ENCODE data around the gene ATAD5. TPM values are rescaled to one million over a fixed set of nuclear protein-coding genes. Genes with fewer than 3 reads are reported as not detected.

ATAD5 gene
- total RNA-seq, 4 donors from 2014 or later = 2.5 to 6.7 (median 3.3) TPM

- TF ChIP-seq CTCF (IDR thresholded peaks at IDR 0.05) (no peak), POLR2A (IDR thresholded peaks at IDR 0.05) (no peak)
- Histone ChIP-seq H3K27ac (no peak overlapping the region), H3K9me3 (no peaks in the 10 kb centered on the region), H3K36me3 (peaks cover 0 to 26% (median 0%) of the 10 kb centered on the region in 3 donors), H3K27me3 (no peaks in the 10 kb centered on the region), H3K4me3 (no peak overlapping the region), H3K4me1 (no peaks in the 10 kb centered on the region)
- no peak for DNase-seq
- 100% methylated on average over 1 of the region's 1 CpG for WGBS, 2 donors
- intact Hi-C loops (cut with DNase I) = no loop called here
Observed at GRCh38 chr17:30864636-30865035, 32.9 kb downstream of the ATAD5 start.

GRCh38 chr17:30869005-30869404, 37.2 kb downstream of the ATAD5 start:
- H3K27me3 ChIP-seq = no peaks in the 10 kb centered on the region
- 91 to 92% methylated on average over 4 to 6 of the region's 6 CpGs for WGBS, 2 donors
- no peak overlapping the region for H3K27ac ChIP-seq
- H3K36me3 ChIP-seq = peaks cover 0 to 51% (median 0%) of the 10 kb centered on the region in 3 donors
- no peak for DNase-seq
- no peak overlapping the region for H3K4me3 ChIP-seq
- no peaks in the 10 kb centered on the region for H3K9me3 ChIP-seq
- TF ChIP-seq CTCF (IDR thresholded peaks at IDR 0.05) (no peak), POLR2A (IDR thresholded peaks at IDR 0.05) (no peak)
- no peaks in the 10 kb centered on the region for H3K4me1 ChIP-seq
- intact Hi-C loops (cut with DNase I) = no loop called here

GRCh38 chr17:30886187-30886586, 54.4 kb downstream of the ATAD5 start:
- TF ChIP-seq CTCF (IDR thresholded peaks at IDR 0.05) (no peak), POLR2A (IDR thresholded peaks at IDR 0.05) (no peak)
- DNase-seq = no peak

DNA sequence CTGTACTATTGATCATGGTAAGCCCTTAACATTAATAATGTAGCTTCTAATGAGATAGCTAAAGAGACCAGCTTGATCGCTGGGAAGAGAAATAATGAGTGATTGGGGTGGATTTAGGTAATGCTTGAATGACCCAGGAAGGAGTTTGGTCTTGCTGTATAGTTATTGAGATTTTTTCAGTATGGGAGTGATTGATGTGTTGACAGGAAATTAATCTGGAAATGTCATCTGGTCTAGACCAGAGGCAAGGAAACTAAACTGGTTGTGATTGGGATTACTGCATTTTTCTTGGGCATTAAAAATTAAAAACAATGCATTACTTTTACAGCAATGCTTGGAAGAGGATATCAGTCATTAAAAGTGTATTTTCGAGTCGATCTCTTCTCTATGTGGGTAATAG, 62.5 kb downstream of the ATAD5 start:
- intact Hi-C loops (cut with DNase I) = no loop called here
- TF ChIP-seq POLR2A (IDR thresholded peaks at IDR 0.05) (no peak), CTCF (IDR thresholded peaks at IDR 0.05) (no peak)
- Histone ChIP-seq H3K27me3 (no peaks in the 10 kb centered on the region), H3K4me3 (no peak overlapping the region), H3K27ac (no peak overlapping the region), H3K36me3 (peaks cover 0 to 48% (median 0%) of the 10 kb centered on the region in 3 donors), H3K9me3 (no peaks in the 10 kb centered on the region), H3K4me1 (no peaks in the 10 kb centered on the region)
- DNase-seq = no peak
- 92 to 94% methylated on average over 3 of the region's 3 CpGs for WGBS, 2 donors

More at GRCh38 chr17:30886187-30886586, 54.4 kb downstream of the ATAD5 start:
- H3K4me3 ChIP-seq = no peak overlapping the region
- intact Hi-C loops (cut with DNase I) = no loop called here
- no peaks in the 10 kb centered on the region for H3K27me3 ChIP-seq
- H3K27ac ChIP-seq = no peak overlapping the region
- H3K36me3 ChIP-seq = peaks cover 0 to 27% (median 0%) of the 10 kb centered on the region in 3 donors
- 90 to 100% methylated on average over 4 to 5 of the region's 5 CpGs for WGBS, 2 donors
- no peaks in the 10 kb centered on the region for H3K4me1 ChIP-seq
- no peaks in the 10 kb centered on the region for H3K9me3 ChIP-seq

- Histone ChIP-seq H3K9me3 (no peaks in the 10 kb centered on the region), H3K36me3 (peaks cover 0 to 72% (median 0%) of the 10 kb centered on the region in 3 donors), H3K4me3 (no peak overlapping the region), H3K4me1 (no peaks in the 10 kb centered on the region), H3K27me3 (no peaks in the 10 kb centered on the region), H3K27ac (no peak overlapping the region)
- 85 to 90% methylated on average over 5 of the region's 5 CpGs for WGBS, 2 donors
- intact Hi-C loops (cut with DNase I) = no loop called here
- DNase-seq = no peak
- TF ChIP-seq CTCF (IDR thresholded peaks at IDR 0.05) (no peak), POLR2A (IDR thresholded peaks at IDR 0.05) (no peak)
Observed at GRCh38 chr17:30897311-30897710, 65.5 kb downstream of the ATAD5 start.
